Measurements from ENCODE around the gene RASA3.

- TF ChIP-seq, protein P1, sequence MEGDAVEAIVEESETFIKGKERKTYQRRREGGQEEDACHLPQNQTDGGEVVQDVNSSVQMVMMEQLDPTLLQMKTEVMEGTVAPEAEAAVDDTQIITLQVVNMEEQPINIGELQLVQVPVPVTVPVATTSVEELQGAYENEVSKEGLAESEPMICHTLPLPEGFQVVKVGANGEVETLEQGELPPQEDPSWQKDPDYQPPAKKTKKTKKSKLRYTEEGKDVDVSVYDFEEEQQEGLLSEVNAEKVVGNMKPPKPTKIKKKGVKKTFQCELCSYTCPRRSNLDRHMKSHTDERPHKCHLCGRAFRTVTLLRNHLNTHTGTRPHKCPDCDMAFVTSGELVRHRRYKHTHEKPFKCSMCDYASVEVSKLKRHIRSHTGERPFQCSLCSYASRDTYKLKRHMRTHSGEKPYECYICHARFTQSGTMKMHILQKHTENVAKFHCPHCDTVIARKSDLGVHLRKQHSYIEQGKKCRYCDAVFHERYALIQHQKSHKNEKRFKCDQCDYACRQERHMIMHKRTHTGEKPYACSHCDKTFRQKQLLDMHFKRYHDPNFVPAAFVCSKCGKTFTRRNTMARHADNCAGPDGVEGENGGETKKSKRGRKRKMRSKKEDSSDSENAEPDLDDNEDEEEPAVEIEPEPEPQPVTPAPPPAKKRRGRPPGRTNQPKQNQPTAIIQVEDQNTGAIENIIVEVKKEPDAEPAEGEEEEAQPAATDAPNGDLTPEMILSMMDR (IDR thresholded peaks at IDR 0.05): no peak
- TF ChIP-seq EZH2 (IDR thresholded peaks at IDR 0.05): no peak
- TF ChIP-seq EZH2phosphoT487 (IDR thresholded peaks at IDR 0.05): no peak
Measured at GRCh38 chr13:114149774-114150740, 17.6 kb upstream of the RASA3 start.

Data from neural progenitor cell (in vitro differentiated cells).